Activated naive CD4-positive, alpha-beta T cell treated with anti-CD3 and anti-CD28 coated beads, Interleukin-2, amount 50 U/mL, for 24 hours (primary cell): ENCODE measurements around the gene ERN2.
"Not testable (repeated sequence)": the region's sequence is repeated elsewhere in the genome, so short reads cannot be mapped to it uniquely, and the experiment has no call there.

Source experiments
- H3K27ac Mint-ChIP-seq: one replicate; pipeline ENCODE4 v1.8.0; 2021; ENCODE audit warnings: mild to moderate bottlenecking, mixed read lengths
- H3K27me3 Mint-ChIP-seq: one replicate; pipeline ENCODE4 v1.8.0; 2021; ENCODE audit warnings: mixed read lengths
- H3K36me3 Mint-ChIP-seq: one replicate; pipeline ENCODE4 v1.8.0; 2021; ENCODE audit warnings: mixed read lengths
- H3K4me1 Mint-ChIP-seq: one replicate; pipeline ENCODE4 v1.8.0; 2021; ENCODE audit warnings: mixed read lengths
- H3K4me3 Mint-ChIP-seq: one replicate; pipeline ENCODE4 v1.8.0; 2021; ENCODE audit warnings: mild to moderate bottlenecking, mixed read lengths
- H3K9me3 Mint-ChIP-seq: one replicate; pipeline ENCODE4 v1.8.0; 2021; ENCODE audit warnings: mixed read lengths

ERN2 gene

GRCh38 chr16:23729503-23730424, 16.7 kb upstream of the ERN2 start:
- H3K4me1 Mint-ChIP-seq: peaks cover 4% of the 10 kb centered on the region
- no peak overlapping the region for H3K4me3 Mint-ChIP-seq
- no peak overlapping the region for H3K27ac Mint-ChIP-seq
- no peaks in the 10 kb centered on the region for H3K36me3 Mint-ChIP-seq
- H3K9me3 Mint-ChIP-seq: no peaks in the 10 kb centered on the region
- H3K27me3 Mint-ChIP-seq: peaks cover 3% of the 10 kb centered on the region

GRCh38 chr16:23728112-23728477, 15.1 kb upstream of the ERN2 start:
- Mint-ChIP-seq H3K4me1 (peaks cover 4% of the 10 kb centered on the region), H3K27ac (peak overlapping the region; percentile 80), H3K9me3 (peaks cover 2% of the 10 kb centered on the region), H3K27me3 (peaks cover 7% of the 10 kb centered on the region), H3K36me3 (peaks cover 2% of the 10 kb centered on the region), H3K4me3 (no peak overlapping the region)

- Mint-ChIP-seq H3K36me3 (peaks cover 6% of the 10 kb centered on the region), H3K4me1 (peaks cover 4% of the 10 kb centered on the region), H3K27ac (no peak overlapping the region), H3K27me3 (peaks cover 11% of the 10 kb centered on the region), H3K9me3 (peaks cover 5% of the 10 kb centered on the region), H3K4me3 (no peak overlapping the region)
Measured at GRCh38 chr16:23726710-23727109, 13.7 kb upstream of the ERN2 start.

GRCh38 chr16:23724785-23725131, 11.7 kb upstream of the ERN2 start:
- H3K27me3 Mint-ChIP-seq: peaks cover 15% of the 10 kb centered on the region
- H3K4me1 Mint-ChIP-seq: peaks cover 4% of the 10 kb centered on the region
- H3K36me3 Mint-ChIP-seq: peaks cover 6% of the 10 kb centered on the region
- no peak overlapping the region for H3K4me3 Mint-ChIP-seq
- no peak overlapping the region for H3K27ac Mint-ChIP-seq
- H3K9me3 Mint-ChIP-seq: peaks cover 10% of the 10 kb centered on the region

GRCh38 chr16:23724096-23724784, 11.2 kb upstream of the ERN2 start:
- Mint-ChIP-seq H3K4me1 (peaks cover 4% of the 10 kb centered on the region), H3K27me3 (peaks cover 15% of the 10 kb centered on the region), H3K9me3 (peaks cover 10% of the 10 kb centered on the region), H3K36me3 (peaks cover 6% of the 10 kb centered on the region), H3K27ac (no peak overlapping the region), H3K4me3 (no peak overlapping the region)

GRCh38 chr16:23722613-23723240, 9.7 kb upstream of the ERN2 start:
- not testable (repeated sequence) for H3K36me3 Mint-ChIP-seq, H3K27ac Mint-ChIP-seq, H3K4me1 Mint-ChIP-seq, H3K9me3 Mint-ChIP-seq, H3K4me3 Mint-ChIP-seq
- H3K27me3 Mint-ChIP-seq: peaks cover 15% of the 10 kb centered on the region

GRCh38 chr16:23716484-23716883, 3.5 kb upstream of the ERN2 start:
- Mint-ChIP-seq H3K4me3 (no peak overlapping the region), H3K4me1 (no peaks in the 10 kb centered on the region), H3K9me3 (peaks cover 4% of the 10 kb centered on the region), H3K36me3 (peaks cover 2% of the 10 kb centered on the region), H3K27ac (no peak overlapping the region), H3K27me3 (peaks cover 23% of the 10 kb centered on the region)

- H3K27me3 Mint-ChIP-seq: peaks cover 22% of the 10 kb centered on the region
- H3K4me1 Mint-ChIP-seq: no peaks in the 10 kb centered on the region
Measured at GRCh38 chr16:23711785-23712184, 1.2 kb downstream of the ERN2 start.

GRCh38 chr16:23710504-23710903, 2.5 kb downstream of the ERN2 start:
- no peaks in the 10 kb centered on the region for H3K9me3 Mint-ChIP-seq
- no peaks in the 10 kb centered on the region for H3K4me1 Mint-ChIP-seq
- H3K27me3 Mint-ChIP-seq: peaks cover 20% of the 10 kb centered on the region
- peaks cover 2% of the 10 kb centered on the region for H3K36me3 Mint-ChIP-seq
- no peak overlapping the region for H3K27ac Mint-ChIP-seq
- H3K4me3 Mint-ChIP-seq: no peak overlapping the region

More at GRCh38 chr16:23711785-23712184, 1.2 kb downstream of the ERN2 start:
- Mint-ChIP-seq H3K27ac (no peak overlapping the region), H3K4me3 (no peak overlapping the region), H3K36me3 (peaks cover 2% of the 10 kb centered on the region), H3K9me3 (no peaks in the 10 kb centered on the region)

GRCh38 chr16:23710008-23710407, 3.0 kb downstream of the ERN2 start:
- H3K4me1 Mint-ChIP-seq: no peaks in the 10 kb centered on the region
- H3K4me3 Mint-ChIP-seq: no peak overlapping the region
- H3K27ac Mint-ChIP-seq: no peak overlapping the region
- peaks cover 2% of the 10 kb centered on the region for H3K36me3 Mint-ChIP-seq
- no peaks in the 10 kb centered on the region for H3K9me3 Mint-ChIP-seq
- peaks cover 24% of the 10 kb centered on the region for H3K27me3 Mint-ChIP-seq

- Mint-ChIP-seq H3K4me1 (no peaks in the 10 kb centered on the region), H3K27me3 (peaks cover 21% of the 10 kb centered on the region), H3K36me3 (peaks cover 2% of the 10 kb centered on the region), H3K4me3 (no peak overlapping the region), H3K27ac (no peak overlapping the region), H3K9me3 (no peaks in the 10 kb centered on the region)
Measured at GRCh38 chr16:23709536-23709935, 3.5 kb downstream of the ERN2 start.

GRCh38 chr16:23706439-23706838, 6.6 kb downstream of the ERN2 start:
- Mint-ChIP-seq H3K27me3 (peaks cover 24% of the 10 kb centered on the region), H3K36me3 (peaks cover 3% of the 10 kb centered on the region), H3K9me3 (peaks cover 9% of the 10 kb centered on the region), H3K4me1 (no peaks in the 10 kb centered on the region), H3K4me3 (no peak overlapping the region), H3K27ac (no peak overlapping the region)

- H3K4me1 Mint-ChIP-seq: no peaks in the 10 kb centered on the region
- peaks cover 21% of the 10 kb centered on the region for H3K27me3 Mint-ChIP-seq
- peaks cover 3% of the 10 kb centered on the region for H3K36me3 Mint-ChIP-seq
- H3K27ac Mint-ChIP-seq: no peak overlapping the region
- peaks cover 9% of the 10 kb centered on the region for H3K9me3 Mint-ChIP-seq
- H3K4me3 Mint-ChIP-seq: no peak overlapping the region
Measured at GRCh38 chr16:23705517-23705902, 7.5 kb downstream of the ERN2 start.

- Mint-ChIP-seq H3K27ac (no peak overlapping the region), H3K4me3 (no peak overlapping the region), H3K4me1 (no peaks in the 10 kb centered on the region), H3K9me3 (peaks cover 9% of the 10 kb centered on the region), H3K36me3 (peaks cover 3% of the 10 kb centered on the region), H3K27me3 (peaks cover 20% of the 10 kb centered on the region)
Measured at GRCh38 chr16:23704772-23705516, 8.1 kb downstream of the ERN2 start.

- Mint-ChIP-seq H3K4me3 (no peak overlapping the region), H3K27ac (no peak overlapping the region), H3K27me3 (peaks cover 18% of the 10 kb centered on the region), H3K4me1 (no peaks in the 10 kb centered on the region), H3K36me3 (peaks cover 3% of the 10 kb centered on the region), H3K9me3 (peaks cover 9% of the 10 kb centered on the region)
Measured at GRCh38 chr16:23702951-23703350, 10.1 kb downstream of the ERN2 start.
